ENCODE measurements around the gene GEMIN7.

- TF ChIP-seq EP300 (IDR thresholded peaks at IDR 0.05; ENCODE audit: low read depth in 2 of 2, low read length in 2 of 2) (no peak), EP300 (CRISPR knock-in tag; IDR thresholded peaks at IDR 0.05; ENCODE audit: borderline replicate concordance) (no peak), HNRNPK (IDR thresholded peaks at IDR 0.05; ENCODE audit: low read depth, low read length, poor library complexity, severe bottlenecking) (no peak), NBN (conservative IDR thresholded peaks at IDR 0.05) (no peak), SIN3A (IDR thresholded peaks at IDR 0.05; ENCODE audit: borderline replicate concordance, low read depth, low read length) (no peak), RBM39 (IDR thresholded peaks at IDR 0.05; ENCODE audit: low read depth, low read length, poor library complexity, severe bottlenecking) (no peak), YY1 (IDR thresholded peaks at IDR 0.05; ENCODE audit: insufficient read depth, insufficient replicate concordance, low read depth, low read length) (no peak), MAFF (IDR thresholded peaks at IDR 0.05; ENCODE audit: low read depth, low read length) (no peak), PBX3 (CRISPR knock-in tag; IDR thresholded peaks at IDR 0.05; ENCODE audit: borderline replicate concordance) (no peak), ZBTB25 (CRISPR knock-in tag; IDR thresholded peaks at IDR 0.05) (no peak), HDAC1 (CRISPR knock-in tag; IDR thresholded peaks at IDR 0.05) (no peak)
Observed at GRCh38 chr19:45090034-45090433, 11.0 kb downstream of the GEMIN7 start.
